Muscle of back (tissue), 11 donors: ENCODE results near the gene PDLIM4. TPM values are rescaled to one million over a fixed set of nuclear protein-coding genes. Genes with fewer than 3 reads are reported as not detected.
A peak's percentile ranks its signal among the peaks of the same experiment; 100 is the strongest.

ENCODE experiments used
- DNase-seq, 3 donors: peaks; one replicate each; pipeline versions ENCODE4 v3.0.0 to v3.0.0-alpha.2; 2013
- polyA plus RNA-seq, 10 donors: library from polyadenylated mRNA; unstranded; fragments of 120-200 nt; gene quantifications; one replicate each; pipeline ENCODE4 v1.2.1, GENCODE V29; 2013; ENCODE audit not compliant: insufficient read length in 10 of 10

The PDLIM4 gene
- polyA plus RNA-seq, 10 donors, result 41.8 to 66.1 (median 52.2) TPM

- DNase-seq, result peak in 1 of 3 donors; percentile 68
Measured at GRCh38 chr5:132251220-132251725, 6.2 kb upstream of the PDLIM4 start.

- DNase-seq, result no peak
Measured at GRCh38 chr5:132253008-132253441, 4.5 kb upstream of the PDLIM4 start.

- no peak for DNase-seq
Measured at GRCh38 chr5:132253452-132254320, 3.8 kb upstream of the PDLIM4 start.

GRCh38 chr5:132254321-132254977 is 3.0 kb upstream of the PDLIM4 start:
- DNase-seq, result no peak

- DNase-seq, result no peak
Measured at GRCh38 chr5:132256086-132256782, 1.3 kb upstream of the PDLIM4 start.

GRCh38 chr5:132256783-132257130 is 739 bp upstream of the PDLIM4 start:
- DNase-seq, result no peak

GRCh38 chr5:132258102-132259068 is 889 bp downstream of the PDLIM4 start:
- DNase-seq, result peak in 2 of 3 donors; percentile 46 to 78

- DNase-seq, result peak; percentile 74 to 91 (median 82)
Measured at GRCh38 chr5:132259069-132259851, 1.8 kb downstream of the PDLIM4 start.

GRCh38 chr5:132260051-132260450 is 2.6 kb downstream of the PDLIM4 start:
- no peak for DNase-seq

- DNase-seq, result peak in 2 of 3 donors; percentile 14 to 74
Measured at GRCh38 chr5:132260714-132261551, 3.4 kb downstream of the PDLIM4 start.

- DNase-seq, result no peak
Measured at GRCh38 chr5:132261881-132262845, 4.7 kb downstream of the PDLIM4 start.

- DNase-seq, result no peak
Measured at GRCh38 chr5:132262882-132263547, 5.5 kb downstream of the PDLIM4 start.

GRCh38 chr5:132263548-132264261 is 6.2 kb downstream of the PDLIM4 start:
- DNase-seq, result peak in 2 of 3 donors; percentile 7 to 74

GRCh38 chr5:132264546-132265335 is 7.2 kb downstream of the PDLIM4 start:
- peak in 1 of 3 donors; percentile 11 for DNase-seq

- peak; percentile 89 to 95 (median 91) for DNase-seq
Measured at GRCh38 chr5:132265336-132266030, 8.0 kb downstream of the PDLIM4 start.
